Measurements from ENCODE around the gene HOMEZ.
A peak's percentile ranks its signal among the peaks of the same experiment; 100 is the strongest.

HOMEZ gene

GRCh38 chr14:23324993-23325392 lies 39.1 kb upstream of the HOMEZ start:
- Histone ChIP-seq H3K9me3 (ENCODE audit: severe bottlenecking) (no peaks in the 10 kb centered on the region), H3K27ac (no peak overlapping the region), H3K4me3 (ENCODE audit: low read depth, low read length) (no peak overlapping the region), H3K36me3 (peaks cover 37% of the 10 kb centered on the region), H3K27me3 (ENCODE audit: insufficient read depth, low read depth, severe bottlenecking) (no peaks in the 10 kb centered on the region)
- no peak for DNase-seq
- no peak for TF ChIP-seq CTCF (IDR thresholded peaks at IDR 0.05; ENCODE audit: low read depth, low read length)

GRCh38 chr14:23324455-23324846 lies 38.5 kb upstream of the HOMEZ start:
- Histone ChIP-seq H3K27me3 (ENCODE audit: insufficient read depth, low read depth, severe bottlenecking) (no peaks in the 10 kb centered on the region), H3K9me3 (ENCODE audit: severe bottlenecking) (no peaks in the 10 kb centered on the region), H3K4me3 (ENCODE audit: low read depth, low read length) (no peak overlapping the region), H3K36me3 (peaks cover 40% of the 10 kb centered on the region), H3K27ac (no peak overlapping the region)
- no peak for DNase-seq
- no peak for TF ChIP-seq CTCF (IDR thresholded peaks at IDR 0.05; ENCODE audit: low read depth, low read length)

GRCh38 chr14:23323838-23324454 lies 38.0 kb upstream of the HOMEZ start:
- DNase-seq: no peak
- Histone ChIP-seq H3K9me3 (ENCODE audit: severe bottlenecking) (no peaks in the 10 kb centered on the region), H3K36me3 (peaks cover 43% of the 10 kb centered on the region), H3K27me3 (ENCODE audit: insufficient read depth, low read depth, severe bottlenecking) (no peaks in the 10 kb centered on the region), H3K4me3 (ENCODE audit: low read depth, low read length) (no peak overlapping the region), H3K27ac (no peak overlapping the region)
- TF ChIP-seq CTCF (IDR thresholded peaks at IDR 0.05; ENCODE audit: low read depth, low read length): no peak

- Histone ChIP-seq H3K27me3 (ENCODE audit: insufficient read depth, low read depth, severe bottlenecking) (no peaks in the 10 kb centered on the region), H3K36me3 (peaks cover 43% of the 10 kb centered on the region), H3K9me3 (ENCODE audit: severe bottlenecking) (no peaks in the 10 kb centered on the region), H3K4me3 (ENCODE audit: low read depth, low read length) (peak overlapping the region; percentile 95), H3K27ac (peak overlapping the region; percentile 99)
- no peak for TF ChIP-seq CTCF (IDR thresholded peaks at IDR 0.05; ENCODE audit: low read depth, low read length)
- no peak for DNase-seq
These were observed 36.9 kb upstream of the HOMEZ start for GRCh38 chr14:23322568-23323517.

- Histone ChIP-seq H3K36me3 (peaks cover 43% of the 10 kb centered on the region), H3K27ac (peak overlapping the region; percentile 99), H3K9me3 (ENCODE audit: severe bottlenecking) (no peaks in the 10 kb centered on the region), H3K4me3 (ENCODE audit: low read depth, low read length) (peak overlapping the region; percentile 95), H3K27me3 (ENCODE audit: insufficient read depth, low read depth, severe bottlenecking) (no peaks in the 10 kb centered on the region)
- no peak for DNase-seq
- TF ChIP-seq CTCF (IDR thresholded peaks at IDR 0.05; ENCODE audit: low read depth, low read length): no peak
These were observed 35.9 kb upstream of the HOMEZ start for GRCh38 chr14:23321572-23322547.
